Activated CD4-positive, alpha-beta T cell treated with anti-CD3 and anti-CD28 coated beads, Interleukin-2, amount 50 U/mL, for 16 hours (primary cell): Measurements from ENCODE around the gene ALDH1A3.
A peak's percentile ranks its signal among the peaks of the same experiment; 100 is the strongest.

Experiments used
- DNase-seq: peaks from one replicate; pipeline ENCODE4 v3.0.0-alpha.2; 2020

Gene ALDH1A3

GRCh38 chr15:100859970-100860828, 19.4 kb upstream of the ALDH1A3 start:
- no peak for DNase-seq

GRCh38 chr15:100860829-100861510, 18.7 kb upstream of the ALDH1A3 start:
- no peak for DNase-seq

DNA sequence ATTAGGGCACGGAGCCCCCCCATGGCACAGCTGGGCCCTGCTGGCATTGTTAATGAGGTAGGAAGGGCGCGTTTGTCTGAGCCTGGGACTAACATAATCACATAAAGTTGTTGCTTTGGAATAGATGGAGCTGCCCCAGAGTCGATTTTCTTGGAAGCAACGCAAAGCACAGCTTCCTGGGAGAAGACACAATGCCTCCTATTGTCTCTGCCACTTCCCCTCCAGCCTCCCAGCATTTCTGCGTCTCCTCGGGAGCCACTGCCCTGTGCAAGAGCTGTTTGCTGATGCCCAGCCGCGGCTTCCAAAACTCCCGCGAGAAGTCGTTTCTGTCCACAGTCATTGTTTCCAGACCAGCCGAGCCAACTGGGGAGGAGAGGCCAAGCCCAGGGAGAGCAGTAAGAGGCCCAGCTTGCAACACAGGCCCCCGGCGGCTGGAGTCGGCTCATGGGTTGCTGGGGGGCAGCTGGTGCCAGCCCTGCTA, 18.1 kb upstream of the ALDH1A3 start:
- no peak for DNase-seq

GRCh38 chr15:100862162-100862561, 17.5 kb upstream of the ALDH1A3 start:
- DNase-seq: no peak

DNA sequence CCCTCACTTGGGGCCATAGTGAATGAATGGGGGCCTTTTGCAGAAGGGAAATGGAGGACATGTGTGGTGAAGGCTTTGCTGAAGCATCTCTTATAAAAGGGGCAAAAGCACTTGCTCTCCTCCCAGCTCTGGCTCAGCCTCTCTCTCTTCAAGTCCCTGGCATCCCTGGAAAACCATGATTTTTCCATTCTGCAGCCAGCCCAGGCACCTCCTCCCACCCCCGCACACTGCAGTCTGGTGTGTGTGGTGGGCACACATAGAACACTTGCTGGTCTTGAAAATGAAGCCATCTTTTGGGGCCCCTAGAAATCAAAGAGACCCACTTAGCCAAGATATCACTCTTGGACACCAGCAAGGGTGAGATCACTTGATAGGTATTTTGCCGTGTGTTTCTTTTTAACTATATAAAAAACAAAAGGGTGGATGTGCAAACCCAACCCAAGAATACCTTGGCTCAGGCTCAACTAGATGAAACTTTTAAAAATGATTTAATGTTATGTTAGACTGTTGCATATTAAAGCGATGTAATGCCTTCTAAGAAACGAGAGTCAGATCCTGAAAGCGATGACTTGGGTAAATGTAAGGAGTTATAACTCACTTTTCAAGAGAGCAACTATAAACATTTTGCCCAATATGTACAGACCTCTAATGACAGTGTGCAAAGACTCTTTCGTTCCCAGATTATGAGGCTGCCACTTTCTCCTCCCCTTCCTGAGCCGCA, 16.4 kb upstream of the ALDH1A3 start:
- DNase-seq: no peak

GRCh38 chr15:100863796-100864267, 15.8 kb upstream of the ALDH1A3 start:
- DNase-seq: no peak

DNA sequence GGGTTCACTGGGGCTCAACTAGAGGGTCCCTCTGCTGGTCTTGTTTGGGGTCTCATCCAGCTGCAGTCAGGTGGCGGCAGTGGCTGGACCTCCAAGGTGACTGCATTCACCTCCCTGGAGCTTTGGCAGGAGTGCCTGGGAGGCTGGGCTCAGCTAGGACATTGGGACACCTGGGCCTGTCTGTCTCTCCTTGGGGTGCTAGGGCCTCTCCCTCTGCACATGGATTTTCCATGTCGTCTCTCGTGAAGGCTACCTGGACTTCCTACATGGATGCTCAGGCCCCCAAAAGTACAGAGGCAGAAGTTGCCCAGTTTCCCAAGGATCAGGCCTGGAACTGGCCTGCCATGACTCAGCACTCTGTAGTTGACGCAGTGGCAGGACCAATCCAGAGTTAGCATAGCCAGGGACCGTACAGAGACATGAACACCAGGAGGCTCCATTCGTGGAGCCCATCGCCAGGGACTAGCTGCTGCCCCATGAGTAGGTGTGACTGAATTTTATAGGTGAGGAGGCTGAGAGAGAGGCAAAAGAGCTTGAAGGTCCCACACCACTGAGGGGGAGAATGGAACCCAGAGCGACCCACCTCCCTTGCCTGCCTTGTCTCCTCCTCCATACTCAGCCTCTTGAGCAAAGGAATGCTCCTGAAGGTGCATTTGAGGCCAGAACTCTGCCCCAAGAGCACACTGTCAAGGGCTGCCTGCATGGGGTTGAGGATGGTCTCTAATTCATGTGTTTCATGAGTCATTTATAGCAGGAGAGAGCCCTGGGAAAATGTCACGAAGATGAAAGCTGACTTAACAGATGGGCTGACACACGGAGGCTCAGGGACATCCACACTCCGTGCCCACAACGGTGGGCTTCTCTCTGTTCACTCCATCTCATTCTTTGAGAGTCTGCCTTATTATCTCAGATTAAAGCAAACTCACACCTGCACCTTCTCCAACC, 13.0 kb upstream of the ALDH1A3 start:
- DNase-seq: no peak

DNA sequence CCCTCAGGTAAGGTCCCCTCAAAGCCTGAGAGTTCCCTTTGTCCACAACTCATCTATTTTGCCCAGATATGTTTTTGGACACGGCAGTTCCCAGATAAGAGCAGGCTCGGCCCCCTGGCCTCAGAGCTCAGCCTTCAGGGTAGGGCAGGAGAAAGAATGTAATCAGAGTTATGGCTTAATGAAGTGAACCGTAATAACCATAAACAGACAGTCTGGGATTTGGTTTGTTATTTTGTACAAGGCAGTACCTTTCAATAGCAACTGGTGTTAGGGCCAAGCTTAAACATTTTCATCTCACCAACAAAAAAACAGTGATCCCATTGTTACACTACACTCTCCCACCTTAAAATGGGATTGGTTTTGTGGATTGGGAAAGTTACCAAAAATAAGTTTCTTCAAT, 12.2 kb upstream of the ALDH1A3 start:
- no peak for DNase-seq

DNA sequence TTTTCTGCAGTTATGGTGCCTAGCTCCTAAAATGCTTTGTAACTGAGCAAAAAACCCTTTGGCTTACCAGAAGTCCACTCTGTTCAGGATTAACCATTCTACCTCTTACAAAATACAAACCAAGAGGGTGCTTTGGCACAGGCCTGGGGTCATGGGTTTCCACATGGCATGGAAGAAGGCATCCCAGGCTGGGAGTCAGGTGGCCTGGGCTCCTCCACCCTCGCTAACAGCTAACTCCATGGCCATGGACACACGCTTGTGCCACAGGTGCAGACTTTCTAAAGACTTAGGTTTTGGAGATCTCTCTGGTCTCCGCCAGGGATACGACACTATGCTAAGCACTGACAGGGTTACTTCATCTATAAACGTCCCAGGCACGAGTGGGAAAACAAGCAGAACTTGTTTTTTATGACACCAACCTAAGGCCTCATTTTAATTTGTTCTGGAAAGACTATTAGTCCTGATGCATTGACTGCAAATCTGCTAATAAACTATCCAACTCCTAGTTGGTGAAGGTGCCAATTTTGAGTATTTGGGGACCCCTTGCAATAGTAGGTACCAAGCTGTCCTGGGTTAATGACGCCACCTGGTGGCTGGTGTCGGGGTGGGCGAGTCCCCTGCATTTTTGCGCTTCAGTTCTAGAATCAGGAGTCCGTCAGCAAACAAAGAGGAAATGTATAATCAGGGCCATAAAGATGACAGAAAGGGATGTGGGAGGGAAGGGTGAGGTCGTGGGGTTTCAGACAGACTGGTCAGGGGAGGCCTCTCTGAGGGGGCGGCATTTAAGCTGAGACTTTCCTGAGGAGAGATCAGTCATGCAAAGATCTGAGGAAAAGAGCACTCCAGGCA, 10.3 kb upstream of the ALDH1A3 start:
- DNase-seq: no peak

DNA sequence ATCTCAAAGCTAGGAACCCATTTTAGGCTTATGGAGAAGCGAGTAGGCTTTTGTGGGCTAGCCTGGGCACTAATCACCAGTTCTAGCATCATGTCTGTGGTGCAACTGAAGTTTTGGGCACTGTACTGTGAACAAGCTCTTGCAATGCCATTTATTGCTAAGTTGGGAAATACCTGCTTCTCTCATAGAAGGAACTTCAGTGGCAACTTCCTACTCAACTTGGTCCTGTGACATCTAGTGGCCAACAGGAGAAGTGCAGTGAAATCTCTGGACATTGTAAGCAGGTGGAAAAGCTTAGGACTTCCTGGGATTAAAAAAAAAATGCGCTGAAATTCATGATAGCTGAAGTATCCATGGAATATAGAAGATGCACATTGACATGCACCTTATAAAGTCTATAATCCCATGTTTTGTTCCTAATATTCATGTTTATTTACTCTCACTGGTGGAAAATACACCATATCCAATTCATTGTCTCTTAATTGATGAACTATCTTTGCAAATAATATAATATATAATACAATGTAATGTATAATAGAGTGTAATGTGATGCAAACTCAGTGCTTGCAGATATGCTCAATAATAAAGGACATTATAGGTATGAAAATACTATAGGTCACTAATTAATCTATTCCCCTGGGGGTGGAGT, 6.5 kb upstream of the ALDH1A3 start:
- DNase-seq: peak; percentile 62

- no peak for DNase-seq
Measured at GRCh38 chr15:100875495-100875894, 4.1 kb upstream of the ALDH1A3 start.

- DNase-seq: no peak
Measured at GRCh38 chr15:100875976-100876375, 3.7 kb upstream of the ALDH1A3 start.

GRCh38 chr15:100877551-100877950, 2.1 kb upstream of the ALDH1A3 start:
- no peak for DNase-seq

- DNase-seq: no peak
Measured at GRCh38 chr15:100878130-100878529, 1.5 kb upstream of the ALDH1A3 start.

DNA sequence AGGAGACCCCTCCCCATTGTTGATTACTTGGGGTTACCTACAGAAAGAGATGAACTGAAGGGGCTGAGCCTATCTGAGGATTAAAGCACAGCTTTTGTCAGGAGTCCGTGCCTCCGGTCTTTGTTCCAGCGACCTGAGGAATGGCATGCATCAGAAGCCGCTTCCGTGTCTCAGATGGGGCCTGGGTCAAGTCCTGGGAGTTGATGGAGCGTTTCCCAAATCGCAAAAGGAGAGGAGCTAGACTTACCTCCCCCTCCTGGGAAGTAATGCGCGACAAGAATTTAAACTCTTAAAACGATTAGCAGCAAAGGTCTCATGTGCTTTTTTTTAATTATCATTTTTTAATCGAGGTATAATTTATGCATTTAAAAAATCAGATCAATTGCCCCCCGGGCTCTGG, 983 bp upstream of the ALDH1A3 start:
- DNase-seq: no peak

DNA sequence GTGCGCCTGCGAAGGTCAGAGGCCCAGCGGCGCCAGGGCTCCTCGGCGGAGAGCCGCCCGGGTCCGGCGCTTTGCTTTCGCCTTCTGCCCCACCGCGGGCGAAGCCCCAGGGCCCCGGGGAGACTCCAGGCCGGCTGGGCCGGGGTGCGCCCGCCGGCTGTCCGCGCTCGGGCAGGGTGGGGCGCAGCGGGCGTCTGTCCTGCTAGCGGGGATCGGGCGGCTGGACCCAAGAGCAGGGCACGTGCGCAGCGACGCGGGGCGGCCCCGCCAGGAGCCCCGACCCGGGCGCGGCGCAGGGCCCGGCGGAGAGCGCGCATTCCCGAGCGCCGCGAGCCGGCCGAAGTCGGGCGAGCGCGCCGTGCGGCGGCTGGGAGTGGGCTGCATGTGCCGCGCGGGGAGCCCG, 569 bp upstream of the ALDH1A3 start:
- DNase-seq: no peak

DNA sequence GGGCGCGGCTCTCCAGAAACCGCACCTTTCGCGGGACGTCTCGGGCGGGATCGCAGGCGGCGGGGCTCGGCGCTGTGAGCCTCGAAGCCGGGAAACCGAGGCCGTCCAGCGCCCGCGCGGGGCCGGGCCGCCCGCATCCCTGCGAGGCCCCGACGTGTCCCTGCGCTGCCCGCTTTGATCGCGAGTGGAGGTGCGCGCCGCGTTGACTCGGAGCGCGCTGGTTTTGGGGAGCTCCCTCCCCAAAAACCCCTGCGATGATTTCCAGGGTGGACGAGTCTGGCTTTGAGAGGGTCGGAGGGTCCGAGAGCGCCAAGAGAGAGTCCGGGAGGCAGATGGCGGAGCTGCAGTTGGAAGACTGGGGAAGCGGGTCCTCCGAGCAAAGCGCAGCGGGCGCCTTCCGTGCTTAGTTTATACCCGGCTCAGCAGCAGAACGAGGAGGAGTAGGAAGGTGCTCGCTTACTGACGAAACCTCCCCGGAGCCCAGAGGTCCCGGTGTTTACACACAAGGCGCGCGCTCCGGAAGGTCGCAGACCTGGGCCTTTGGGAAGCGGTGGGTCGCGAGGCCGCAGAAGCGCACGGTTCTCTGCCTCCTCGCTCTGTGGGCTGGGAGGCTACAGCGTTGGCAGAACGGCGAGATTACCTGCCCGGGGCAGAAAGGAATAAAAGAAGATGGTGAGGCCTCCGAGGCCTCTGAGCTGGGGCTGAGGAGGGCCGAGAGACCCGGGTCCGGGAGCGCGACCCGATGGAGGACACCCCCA, 687 bp downstream of the ALDH1A3 start:
- no peak for DNase-seq

GRCh38 chr15:100880897-100881242, 1.2 kb downstream of the ALDH1A3 start:
- no peak for DNase-seq

DNA sequence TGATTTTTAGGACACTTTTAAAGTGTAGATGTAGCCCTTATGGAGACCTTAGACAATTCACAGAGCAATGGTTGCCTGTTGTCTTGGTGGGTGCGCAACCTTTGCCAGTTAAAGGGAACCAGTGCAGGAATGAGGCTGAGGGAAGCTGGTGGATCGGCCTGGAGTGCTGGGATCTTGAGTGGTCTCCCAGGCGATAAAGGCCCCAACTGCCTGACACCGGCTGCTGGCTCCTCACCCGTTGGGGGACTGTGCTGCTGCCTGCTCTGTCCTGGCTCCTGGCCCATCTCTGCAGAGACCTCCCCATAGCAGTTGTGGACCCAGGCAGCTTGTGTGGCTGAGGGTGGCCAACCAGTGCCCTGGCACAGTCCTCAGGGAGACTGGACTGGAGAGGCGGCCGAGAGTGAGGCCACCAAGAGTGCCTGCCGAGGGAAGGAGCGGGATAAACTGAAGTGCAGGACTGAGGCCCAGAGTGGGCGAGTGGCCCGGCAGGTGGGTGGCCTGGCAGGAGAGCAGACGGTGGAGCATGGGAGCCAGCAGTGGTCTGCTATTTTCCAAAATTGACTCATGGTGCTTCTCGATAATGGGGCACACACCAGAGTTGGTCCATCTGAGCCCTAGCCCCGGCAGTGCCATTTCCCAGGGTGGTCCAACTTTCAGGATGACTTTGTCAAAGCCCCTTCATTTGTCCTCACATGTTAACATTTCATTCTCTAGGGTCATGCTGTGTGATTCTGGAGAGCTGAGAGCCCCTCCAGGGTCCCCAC, 2.1 kb downstream of the ALDH1A3 start:
- DNase-seq: no peak
